Activated CD8-positive, alpha-beta memory T cell treated with anti-CD3 and anti-CD28 coated beads for 48 hours (primary cell): Measurements from ENCODE around the gene NPAS2.

ENCODE experiments used
- DNase-seq, 3 experiments: peaks; one replicate each; pipeline ENCODE4 v3.0.0-alpha.2; 2020; ENCODE audit warnings: low read depth in 2 of 3, low spot score in 2 of 3

NPAS2 gene

DNA sequence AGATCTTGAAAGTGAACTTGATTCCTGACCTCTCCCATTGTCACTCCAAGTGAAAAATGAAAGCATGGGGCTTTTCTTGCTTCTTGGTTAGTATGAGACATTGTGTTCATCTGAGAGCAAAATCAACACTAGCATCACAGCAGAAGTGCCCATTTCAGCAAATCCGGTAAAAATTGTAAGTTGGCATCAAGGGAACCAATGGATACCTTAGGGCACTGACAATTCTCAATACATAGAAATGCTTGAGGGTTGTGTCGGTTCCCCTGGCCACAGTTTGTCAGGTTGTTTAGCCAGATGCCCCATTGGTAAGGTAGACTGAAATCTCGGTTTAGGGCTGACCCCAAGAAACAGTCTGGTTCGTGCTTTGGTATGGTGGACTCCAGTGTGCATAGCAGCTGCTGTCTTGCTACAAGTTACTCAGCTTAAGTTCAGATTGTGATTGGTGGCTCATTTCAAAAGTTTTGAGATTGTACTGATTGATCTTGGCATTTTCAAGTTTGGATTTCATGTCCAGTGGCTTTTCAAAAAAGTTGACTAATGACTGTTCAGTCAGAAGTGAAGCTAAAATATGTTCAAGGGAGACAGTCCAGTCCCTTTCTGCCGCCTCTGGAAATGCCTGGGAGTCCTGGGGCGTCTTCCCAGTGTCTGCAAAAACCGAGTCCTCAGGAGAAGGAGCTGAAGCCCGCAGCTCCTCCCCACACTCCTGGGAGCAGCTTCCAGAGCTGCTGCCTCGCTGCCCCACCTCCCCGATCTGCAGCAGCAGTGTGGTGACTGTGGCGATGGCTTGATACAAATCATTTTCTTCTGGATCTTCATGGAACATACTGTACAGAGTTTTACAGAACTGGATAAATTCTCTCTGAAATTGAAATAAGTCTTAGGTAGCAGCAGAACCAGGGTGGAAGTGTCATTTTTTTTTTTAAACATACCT is 187.7 kb downstream of the NPAS2 start:
- DNase-seq = no peak

DNA sequence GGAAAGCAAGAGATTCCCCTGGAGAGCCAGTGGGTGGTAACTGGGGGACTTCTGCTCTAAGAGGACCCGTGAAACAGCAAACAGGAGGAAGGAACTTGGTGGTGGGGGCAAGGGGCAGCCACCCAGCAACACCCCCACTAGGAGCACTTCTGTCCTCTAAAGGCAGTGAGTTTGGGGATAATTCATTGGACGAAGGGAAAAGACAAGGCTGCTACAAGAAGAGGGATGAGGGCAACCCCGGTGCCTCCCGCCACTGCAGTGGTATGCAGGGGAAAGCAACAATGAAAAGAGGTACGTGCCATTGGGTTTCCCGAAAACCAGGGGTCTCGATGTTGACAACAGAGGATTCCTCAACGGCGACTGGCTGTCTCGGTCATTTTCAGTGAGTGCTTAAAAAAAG is 191.2 kb downstream of the NPAS2 start:
- DNase-seq = no peak

DNA sequence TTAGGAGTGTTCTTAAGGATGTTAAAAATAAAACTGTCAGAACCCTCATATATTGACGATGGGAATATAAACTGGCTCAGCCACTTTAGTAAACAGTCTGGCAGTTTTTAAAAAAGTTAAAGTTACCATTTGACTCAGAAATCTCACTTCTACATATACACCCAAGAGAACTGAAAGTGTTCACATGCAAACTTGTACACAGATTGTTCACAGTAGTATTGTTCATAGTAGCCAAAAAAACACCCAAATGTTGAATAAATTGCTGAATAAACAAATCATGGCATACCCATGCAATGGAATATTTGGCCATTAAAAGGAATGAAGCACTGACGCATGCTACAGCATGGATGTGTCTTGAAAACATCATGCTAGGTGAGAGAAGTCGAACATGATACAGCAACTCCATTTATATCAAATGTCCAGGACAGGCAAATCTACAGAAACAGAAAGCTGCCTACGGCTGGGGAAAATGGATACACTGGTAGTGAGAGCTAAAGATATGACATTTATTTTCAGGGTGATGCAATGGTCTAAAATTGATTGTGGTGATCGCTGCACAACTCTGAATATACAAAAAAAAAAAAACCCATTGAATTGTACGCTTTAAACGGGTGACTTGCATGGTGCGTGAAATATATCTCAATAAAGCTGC is 192.2 kb downstream of the NPAS2 start:
- no peak for DNase-seq

DNA sequence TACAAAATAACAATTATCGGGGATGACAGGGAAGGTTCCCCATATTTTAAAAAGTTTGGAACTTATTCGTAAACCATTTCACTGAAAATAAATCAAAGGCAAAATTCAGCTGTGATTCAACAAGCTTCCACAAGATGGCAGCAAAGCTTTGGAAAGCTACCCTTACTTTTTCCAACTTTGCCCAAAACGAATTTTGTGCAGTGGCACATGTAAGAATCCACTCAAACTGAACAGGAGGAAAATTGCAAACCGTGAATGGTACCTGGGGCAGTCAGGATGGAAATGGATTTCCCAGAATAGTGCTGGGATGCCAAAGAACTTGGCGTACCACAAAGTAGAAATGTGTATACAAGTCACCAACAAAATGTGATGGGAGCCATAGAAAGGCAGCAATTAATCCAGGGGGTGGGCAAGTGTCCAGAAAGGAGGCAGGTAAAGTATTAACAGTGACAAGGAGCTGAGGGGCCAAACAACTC is 192.8 kb downstream of the NPAS2 start:
- no peak for DNase-seq

DNA sequence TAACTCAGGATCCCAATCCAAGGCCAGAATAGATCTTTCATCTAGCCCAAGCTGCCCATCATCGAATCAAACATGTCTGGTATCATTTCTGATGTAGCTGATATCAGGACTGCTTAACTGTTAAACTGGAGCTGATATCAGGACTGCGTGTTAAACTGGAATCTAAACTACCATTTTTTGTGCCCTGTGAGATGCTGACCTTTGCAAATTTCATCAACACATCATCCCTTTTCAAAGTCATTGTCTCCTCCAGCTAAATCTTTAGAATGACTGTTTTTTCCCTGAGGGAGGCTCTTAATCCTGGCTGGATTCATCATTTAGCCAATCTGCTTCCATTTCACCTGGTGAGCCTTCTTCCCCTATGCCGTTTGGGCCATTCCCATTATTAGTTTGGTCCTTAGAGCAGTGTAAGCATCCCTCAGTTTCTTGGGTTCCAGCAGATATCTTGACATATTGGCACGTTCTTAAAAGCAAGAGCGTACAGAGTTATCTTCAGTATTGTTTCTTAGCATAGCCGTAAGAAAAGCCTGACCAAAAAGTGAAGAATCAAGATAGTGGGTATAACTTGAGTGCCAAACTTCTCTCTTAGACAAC is 194.4 kb downstream of the NPAS2 start:
- DNase-seq = no peak

DNA sequence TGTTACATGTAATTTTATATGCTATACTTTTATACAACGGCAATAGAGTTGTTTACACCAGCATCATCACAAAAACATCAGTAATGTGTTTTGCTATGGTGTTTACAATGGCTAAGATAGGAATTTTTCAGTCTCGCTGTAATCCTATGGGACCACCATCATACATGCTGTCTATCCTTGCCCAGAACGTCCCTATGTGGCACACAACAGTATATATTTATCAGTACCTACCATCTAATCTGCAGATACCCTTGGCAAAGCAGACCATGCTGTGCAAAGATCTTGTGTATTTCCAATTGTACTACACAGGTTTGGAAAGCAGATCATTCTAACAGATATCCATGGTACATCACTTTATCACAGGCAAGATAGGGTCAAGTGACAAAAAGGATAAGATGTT is 197.4 kb downstream of the NPAS2 start:
- DNase-seq = no peak

DNA sequence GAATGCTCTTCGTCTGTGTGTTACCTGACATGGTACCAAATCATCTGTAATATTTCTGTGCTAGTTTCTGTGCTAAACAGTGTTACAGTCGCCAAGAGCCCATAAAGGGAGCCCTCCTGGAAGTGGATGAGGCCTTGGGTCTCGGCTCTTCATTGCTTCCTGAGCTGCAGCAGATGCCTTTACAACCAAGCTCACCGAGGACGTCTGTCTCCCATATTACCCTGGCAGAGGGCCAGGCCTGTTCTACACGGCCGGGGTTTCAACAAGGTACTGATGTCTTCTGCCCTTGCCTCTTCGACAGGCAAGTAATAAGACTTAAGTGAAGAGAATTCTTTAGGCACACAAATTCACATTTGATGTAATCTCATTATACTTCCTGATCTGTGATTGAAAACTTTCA is 199.0 kb downstream of the NPAS2 start:
- DNase-seq = no peak

DNA sequence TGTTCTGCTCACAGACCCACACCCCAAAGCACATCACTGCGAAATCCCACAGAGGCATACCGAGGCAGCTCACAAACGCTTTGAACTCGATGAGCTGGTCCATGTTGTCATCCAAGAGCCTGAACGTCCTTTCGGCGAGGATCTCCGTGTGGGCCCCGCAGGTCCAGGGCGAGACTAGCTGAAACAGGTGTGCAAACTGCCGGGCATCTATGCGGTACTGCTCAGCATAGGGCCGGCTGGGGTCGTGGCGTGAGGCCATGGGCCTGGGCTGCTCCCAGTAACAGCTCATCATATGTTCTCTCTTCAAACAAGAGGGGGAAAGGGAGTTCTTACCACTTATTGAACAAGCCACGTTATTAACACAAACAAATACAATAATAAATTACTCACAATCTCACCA is 202.3 kb downstream of the NPAS2 start:
- DNase-seq = no peak

DNA sequence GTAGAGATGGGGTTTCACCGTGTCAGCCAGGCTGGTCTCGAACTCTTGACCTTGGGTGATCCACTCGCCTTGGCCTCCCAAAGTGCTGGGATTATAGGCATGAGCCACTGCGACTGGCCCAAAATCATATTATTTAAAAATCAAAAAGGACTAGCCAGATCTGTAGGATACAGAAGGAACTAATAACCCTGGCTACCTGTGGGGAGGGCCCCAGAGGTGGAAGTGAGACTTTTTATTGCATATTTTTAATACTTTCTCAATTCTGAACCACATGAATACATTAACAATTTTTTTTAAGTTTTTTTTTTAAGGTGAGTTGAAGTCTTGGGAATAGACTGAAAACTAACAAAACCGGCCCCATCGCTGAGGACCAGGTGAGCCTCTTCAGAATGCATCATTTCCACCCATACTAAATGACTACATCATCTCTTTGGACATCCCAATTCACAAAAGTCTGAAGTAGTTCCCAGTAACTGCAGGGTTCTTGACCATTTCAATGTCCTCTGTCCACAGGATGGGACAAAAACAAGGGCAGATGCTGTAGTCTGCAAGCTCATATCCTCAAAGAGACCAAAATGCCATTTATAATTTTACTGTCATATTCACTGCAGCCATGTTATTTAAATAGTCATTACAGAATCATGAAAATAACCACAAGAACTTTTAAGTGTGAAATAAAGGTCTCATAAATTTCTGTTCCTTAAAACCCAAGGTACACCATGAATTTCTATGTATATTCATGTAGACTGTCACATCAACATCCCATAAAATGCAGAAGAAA is 203.6 kb downstream of the NPAS2 start:
- no peak for DNase-seq

DNA sequence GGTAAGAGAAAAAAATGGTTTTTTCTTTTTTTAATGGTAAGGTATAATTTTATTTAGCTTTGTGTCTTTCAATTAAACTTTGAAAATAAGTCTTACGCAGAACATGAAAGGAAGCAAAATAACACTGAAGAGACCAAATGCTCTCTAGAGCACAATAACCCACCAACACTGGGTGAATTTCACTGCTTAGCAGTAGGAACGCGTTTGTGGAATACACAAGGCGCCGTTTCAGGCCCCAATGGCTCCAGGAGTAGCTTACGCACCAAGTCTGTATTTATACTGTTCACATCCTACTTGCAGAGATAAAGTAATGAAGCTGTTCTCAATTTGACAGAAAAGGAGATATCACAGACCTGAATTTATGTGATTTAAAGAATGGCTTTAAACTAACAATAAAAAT is 205.6 kb downstream of the NPAS2 start:
- DNase-seq = no peak

DNA sequence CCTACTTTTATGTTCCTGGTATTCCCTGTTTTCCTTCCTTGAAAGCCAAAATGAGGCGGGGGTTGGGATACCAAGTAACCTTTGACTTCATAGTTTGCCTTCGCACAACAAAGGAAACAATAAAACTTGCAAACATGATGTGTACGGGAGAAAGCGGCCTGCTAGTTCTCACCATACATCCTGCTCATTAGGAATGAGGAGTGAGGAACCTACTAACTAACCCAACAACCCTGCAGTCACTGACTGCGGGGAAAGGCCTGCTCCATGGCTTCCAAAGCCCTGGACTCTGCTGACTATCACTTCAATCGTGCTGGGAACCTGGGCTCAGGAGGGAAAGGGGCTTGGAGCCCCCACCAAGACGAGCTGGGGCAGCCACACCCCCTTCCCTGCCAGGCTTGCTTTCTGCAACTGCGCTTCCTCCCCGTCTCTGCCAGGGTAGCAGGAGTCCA is 206.3 kb downstream of the NPAS2 start:
- no peak for DNase-seq

DNA sequence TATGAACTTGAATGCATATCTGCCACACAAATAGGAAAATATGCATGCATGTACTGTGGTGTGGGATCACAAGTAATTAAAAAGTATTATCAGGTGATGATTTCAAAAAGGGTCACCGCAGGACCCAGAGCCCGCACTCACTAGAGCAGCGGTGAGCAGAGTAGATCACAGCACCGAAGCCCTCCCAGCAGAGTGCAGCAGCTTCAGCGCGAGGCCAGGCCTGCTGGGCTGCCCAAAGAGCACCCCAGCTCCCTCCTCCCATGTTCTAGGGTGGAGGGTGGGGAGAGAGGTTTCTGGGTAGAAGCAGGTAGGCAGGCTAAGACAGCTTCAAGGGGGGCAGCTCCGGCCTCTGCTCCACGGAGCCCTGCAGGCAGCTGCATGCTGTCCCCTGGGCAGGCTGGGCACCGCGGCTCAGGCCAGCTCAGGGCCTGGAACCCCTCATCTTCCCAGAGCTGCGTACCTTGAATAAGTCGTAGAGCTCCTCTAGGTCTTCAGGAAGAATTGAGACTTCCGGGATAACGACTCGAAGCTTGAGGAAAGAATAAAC is 207.1 kb downstream of the NPAS2 start:
- DNase-seq = no peak

DNA sequence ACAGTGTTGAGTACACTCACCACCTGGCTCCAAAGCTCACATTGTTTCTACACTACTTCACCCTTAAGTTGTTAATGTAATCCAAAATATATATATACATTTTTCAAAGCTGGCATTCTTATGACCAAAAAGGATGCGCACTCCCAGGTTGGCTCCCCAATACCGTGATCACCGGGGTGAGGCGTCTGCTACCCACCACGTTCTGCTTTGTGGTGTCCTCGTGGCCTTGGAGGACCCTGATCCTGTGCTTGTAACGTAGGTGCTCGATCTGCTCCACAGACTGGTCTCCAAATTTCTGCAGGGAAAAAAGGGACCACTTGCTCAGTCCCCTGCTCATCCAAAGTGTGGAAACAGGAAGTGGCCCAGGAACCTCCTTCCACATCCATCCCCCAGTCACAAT is 207.9 kb downstream of the NPAS2 start:
- no peak for DNase-seq

DNA sequence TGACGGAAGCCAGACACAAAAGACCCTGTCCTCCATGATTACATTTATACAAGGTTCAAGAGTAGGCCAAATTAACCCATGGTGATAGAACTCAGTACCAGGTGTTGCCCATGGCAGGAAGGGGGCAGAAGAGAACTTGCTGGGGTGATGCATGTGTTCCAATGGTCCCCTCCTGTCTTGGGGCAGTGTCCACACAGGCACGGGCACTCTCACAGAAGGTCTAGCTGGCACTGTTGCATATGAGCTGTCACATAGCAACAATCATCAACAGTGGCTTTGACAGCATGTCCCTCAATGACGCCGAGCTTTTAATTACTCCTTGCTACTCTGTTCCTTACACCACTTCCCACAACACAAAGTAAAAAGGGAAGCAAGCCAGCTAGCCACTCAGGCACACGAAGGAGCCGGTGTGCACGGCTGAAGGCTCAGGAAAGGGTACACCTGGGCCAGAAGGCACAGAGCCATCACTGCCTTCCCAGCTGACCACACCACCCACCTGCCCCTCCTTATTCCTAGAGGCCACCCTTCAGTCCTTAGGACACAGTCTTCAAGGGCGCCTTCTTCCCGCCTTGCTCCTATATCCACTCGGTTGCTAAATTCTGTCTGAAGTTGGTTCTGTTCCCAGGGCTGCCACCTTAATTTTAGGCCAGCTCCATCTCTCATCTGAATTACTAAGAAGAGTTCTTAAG is 211.1 kb downstream of the NPAS2 start:
- no peak for DNase-seq

DNA sequence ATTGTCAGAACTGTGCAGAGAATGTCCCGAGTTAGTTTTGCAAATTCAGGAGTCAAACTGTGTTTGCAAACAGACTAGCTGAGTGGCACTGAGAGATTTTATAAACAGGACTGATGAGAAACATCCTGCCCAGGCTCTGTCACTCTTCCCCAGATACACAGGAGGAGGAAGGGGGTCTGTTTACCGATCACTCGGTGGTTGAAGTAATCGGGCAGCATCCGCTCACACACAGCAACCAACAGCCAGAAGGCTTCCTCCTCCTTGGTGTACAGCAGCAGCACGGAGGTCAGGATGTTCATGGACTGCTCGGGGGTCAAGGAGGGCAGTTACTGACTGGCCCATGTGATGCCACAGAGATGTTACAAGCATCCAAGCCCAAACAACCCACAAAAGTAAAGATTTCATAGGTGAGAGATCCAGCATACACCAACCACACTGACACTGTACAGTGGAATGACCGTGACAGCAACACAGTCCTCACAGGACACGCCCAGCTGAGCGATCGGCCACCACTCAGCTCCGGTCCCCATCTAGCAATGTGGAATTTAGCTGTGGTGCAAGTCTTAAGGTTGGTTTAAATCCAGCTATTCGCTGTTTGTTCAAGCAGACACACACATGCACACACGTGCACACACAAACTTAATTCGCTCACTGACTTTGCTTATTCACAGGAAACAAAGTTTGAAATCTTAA is 212.3 kb downstream of the NPAS2 start:
- no peak for DNase-seq

DNA sequence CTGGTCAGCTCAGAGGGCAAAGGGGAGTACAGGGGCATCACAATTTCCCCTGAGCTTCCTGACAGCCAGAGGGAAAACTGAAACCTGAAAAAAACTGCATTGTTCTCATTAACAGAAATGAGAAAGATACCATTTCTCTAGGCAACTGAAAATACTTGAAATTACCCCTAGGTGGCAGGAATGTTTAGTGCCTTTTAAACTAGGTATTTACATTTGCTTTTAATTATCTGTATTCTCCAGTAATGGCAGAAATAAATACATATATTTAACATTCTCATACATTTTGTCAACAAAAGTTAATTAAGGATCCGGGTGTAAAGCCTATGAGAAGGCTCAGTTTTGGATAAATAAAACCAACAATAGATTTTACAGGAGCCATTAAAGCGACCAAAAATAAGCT is 216.6 kb downstream of the NPAS2 start:
- DNase-seq = no peak

DNA sequence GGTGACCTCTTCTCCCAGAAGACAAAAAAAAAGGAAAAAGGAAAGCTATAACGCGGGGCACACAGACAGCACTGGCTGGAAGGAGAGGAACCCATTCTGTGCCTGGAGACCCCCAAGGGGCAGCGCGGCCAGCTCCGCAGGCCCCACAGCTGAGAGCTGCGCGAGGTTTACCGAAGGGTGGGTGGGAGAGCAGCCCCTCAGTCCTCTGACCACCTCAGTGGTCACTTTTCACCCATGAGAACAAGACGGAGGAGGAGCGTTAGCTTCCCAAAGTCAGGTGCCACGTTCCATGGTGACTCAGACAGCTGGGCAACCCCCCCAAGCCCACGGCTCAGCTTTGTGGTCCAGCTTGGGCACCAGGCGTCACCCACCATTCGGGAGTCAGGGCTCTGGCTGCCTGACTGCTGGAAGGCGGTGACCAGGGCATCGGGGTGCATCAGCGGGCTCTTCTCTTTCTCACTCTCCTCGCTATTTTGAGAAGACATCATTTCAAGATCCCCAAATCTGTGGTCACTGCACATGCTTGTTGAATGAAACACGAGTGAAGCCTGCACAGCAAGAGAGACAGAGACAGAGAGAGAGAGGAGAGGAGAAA is 217.3 kb downstream of the NPAS2 start:
- DNase-seq = no peak

DNA sequence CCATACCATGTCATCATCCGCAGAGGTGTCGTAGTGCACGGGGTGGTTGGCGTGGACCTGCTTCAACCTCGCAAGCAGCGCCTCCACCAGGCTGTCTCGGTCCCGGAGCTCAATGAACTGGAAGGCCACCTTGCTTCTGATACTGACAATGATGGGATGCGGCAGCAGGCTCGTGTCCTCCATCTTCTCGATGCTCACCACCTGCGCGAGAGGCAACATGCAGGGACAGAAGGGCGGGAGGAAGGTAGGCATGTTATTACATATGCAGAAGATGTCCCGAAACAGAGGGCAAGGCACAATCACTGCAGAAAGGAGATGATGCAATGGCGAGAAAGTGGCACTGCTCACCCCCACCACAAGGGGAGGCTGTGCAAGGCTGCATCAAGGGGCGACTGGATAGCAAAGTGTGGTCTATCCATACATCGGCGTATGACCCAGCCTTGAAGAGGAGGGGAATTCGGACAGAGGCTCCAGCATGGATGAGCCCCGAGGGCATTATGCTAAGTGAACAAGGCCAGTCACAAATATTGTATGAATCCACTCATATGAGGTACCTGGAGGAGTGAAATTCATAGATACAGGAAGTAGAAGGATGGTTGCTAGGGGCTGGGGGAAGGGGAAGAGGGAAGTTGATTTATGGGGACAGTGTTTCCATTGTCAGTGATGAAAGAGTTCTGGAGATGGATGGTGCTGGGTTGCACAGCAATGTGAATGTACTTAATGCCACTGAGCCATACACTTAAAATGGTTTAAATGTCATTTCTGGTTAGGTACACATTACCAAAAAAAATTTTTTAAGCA is 218.7 kb downstream of the NPAS2 start:
- no peak for DNase-seq

DNA sequence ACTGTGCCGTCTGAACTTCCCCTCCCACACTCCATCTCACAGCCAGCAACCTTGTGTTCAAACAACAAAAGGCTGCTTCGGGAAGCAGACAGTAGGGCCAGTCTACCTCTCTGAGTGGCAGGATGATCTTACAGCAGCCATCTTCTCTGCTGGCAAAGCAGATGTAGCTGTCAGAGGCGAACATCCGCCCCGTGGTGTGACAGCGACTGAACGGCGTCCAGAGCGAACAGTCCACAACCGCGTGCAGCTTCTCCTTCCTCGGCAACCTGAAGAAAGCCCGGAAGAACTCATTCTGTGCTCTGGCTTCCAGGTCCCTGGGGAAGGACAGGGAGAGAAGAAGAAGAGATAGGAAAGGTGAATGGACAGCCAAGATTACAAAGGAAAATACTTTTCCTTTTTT is 220.1 kb downstream of the NPAS2 start:
- DNase-seq = no peak
